ENCODE measurements around the gene TUBA8. TPM values are rescaled to one million over a fixed set of nuclear protein-coding genes. Genes with fewer than 3 reads are reported as not detected.

Gene TUBA8
- total RNA-seq, 1 experiment from 2014 or later = 0.72 TPM

DNA sequence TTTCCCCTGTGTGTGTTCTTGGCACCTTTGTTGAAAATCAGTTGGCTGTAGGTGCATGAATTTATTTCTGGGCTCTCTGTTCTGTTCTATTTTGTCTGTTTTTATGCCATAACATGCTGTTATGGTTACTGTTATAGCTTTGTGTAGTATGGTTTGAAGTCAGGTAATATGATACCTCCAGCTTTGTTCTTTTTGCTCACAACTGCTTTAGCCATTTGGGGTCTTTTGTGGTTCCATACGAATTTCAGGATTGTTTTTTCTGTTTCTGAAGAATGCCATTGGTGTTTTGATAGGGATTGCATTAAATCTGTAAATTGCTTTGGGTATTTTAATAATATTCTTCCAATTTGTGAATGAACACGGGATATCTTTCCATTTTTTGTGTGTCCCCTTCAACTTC lies 28.1 kb upstream of the TUBA8 start (continued):
- TF ChIP-seq PREB (CRISPR knock-in tag; IDR thresholded peaks at IDR 0.05; ENCODE audit: borderline replicate concordance) (no peak), CBFB (CRISPR knock-in tag; IDR thresholded peaks at IDR 0.05; ENCODE audit: low read depth) (no peak), NFE2L1 (CRISPR knock-in tag; IDR thresholded peaks at IDR 0.05) (no peak), TP53 (CRISPR knock-in tag; IDR thresholded peaks at IDR 0.05) (no peak), ZNF263 (CRISPR knock-in tag; IDR thresholded peaks at IDR 0.05; ENCODE audit: low read depth) (no peak), SMAD3 (CRISPR knock-in tag; IDR thresholded peaks at IDR 0.05; ENCODE audit: borderline replicate concordance) (no peak)
- TF ChIP-seq, protein P1, sequence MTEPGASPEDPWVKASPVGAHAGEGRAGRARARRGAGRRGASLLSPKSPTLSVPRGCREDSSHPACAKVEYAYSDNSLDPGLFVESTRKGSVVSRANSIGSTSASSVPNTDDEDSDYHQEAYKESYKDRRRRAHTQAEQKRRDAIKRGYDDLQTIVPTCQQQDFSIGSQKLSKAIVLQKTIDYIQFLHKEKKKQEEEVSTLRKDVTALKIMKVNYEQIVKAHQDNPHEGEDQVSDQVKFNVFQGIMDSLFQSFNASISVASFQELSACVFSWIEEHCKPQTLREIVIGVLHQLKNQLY (CRISPR knock-in tag; IDR thresholded peaks at IDR 0.05) = no peak
- TF ChIP-seq, protein P2, sequence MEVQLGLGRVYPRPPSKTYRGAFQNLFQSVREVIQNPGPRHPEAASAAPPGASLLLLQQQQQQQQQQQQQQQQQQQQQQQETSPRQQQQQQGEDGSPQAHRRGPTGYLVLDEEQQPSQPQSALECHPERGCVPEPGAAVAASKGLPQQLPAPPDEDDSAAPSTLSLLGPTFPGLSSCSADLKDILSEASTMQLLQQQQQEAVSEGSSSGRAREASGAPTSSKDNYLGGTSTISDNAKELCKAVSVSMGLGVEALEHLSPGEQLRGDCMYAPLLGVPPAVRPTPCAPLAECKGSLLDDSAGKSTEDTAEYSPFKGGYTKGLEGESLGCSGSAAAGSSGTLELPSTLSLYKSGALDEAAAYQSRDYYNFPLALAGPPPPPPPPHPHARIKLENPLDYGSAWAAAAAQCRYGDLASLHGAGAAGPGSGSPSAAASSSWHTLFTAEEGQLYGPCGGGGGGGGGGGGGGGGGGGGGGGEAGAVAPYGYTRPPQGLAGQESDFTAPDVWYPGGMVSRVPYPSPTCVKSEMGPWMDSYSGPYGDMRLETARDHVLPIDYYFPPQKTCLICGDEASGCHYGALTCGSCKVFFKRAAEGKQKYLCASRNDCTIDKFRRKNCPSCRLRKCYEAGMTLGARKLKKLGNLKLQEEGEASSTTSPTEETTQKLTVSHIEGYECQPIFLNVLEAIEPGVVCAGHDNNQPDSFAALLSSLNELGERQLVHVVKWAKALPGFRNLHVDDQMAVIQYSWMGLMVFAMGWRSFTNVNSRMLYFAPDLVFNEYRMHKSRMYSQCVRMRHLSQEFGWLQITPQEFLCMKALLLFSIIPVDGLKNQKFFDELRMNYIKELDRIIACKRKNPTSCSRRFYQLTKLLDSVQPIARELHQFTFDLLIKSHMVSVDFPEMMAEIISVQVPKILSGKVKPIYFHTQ (CRISPR knock-in tag; IDR thresholded peaks at IDR 0.05) = no peak

- Mint-ChIP-seq H3K27ac (no peak overlapping the region), H3K4me3 (no peak overlapping the region), H3K36me3 (peaks cover 62% of the 10 kb centered on the region), H3K9me3 (peaks cover 4% of the 10 kb centered on the region; the same call in 1 of the 2 replicates), H3K27me3 (ENCODE audit: low read depth) (no peaks in the 10 kb centered on the region), H3K4me1 (peaks cover 8% of the 10 kb centered on the region)
- CTCF ChIA-PET = no interaction called here
- TF ChIP-seq, protein P1 (CRISPR knock-in tag; IDR thresholded peaks at IDR 0.05) = no peak
- TF ChIP-seq RELA (CRISPR knock-in tag; IDR thresholded peaks at IDR 0.05; ENCODE audit: borderline replicate concordance) (no peak), FOXJ3 (CRISPR knock-in tag; IDR thresholded peaks at IDR 0.05; ENCODE audit: borderline replicate concordance) (no peak), ZNF416 (CRISPR knock-in tag; IDR thresholded peaks at IDR 0.05) (no peak), ZBTB43 (CRISPR knock-in tag; IDR thresholded peaks at IDR 0.05) (no peak), GABPB1 (CRISPR knock-in tag; IDR thresholded peaks at IDR 0.05) (no peak), SMAD4 (CRISPR knock-in tag; IDR thresholded peaks at IDR 0.05) (no peak)
- DNase-seq (ENCODE audit: low spot score) (no peak), ATAC-seq (no peak)
- POLR2A ChIA-PET = no interaction called here
Measured at GRCh38 chr22:18083406-18083805, 27.2 kb upstream of the TUBA8 start.

GRCh38 chr22:18085188-18085587 lies 25.4 kb upstream of the TUBA8 start:
- CTCF ChIA-PET = no interaction called here
- Mint-ChIP-seq H3K4me1 (no peaks in the 10 kb centered on the region), H3K27ac (no peak overlapping the region), H3K4me3 (no peak overlapping the region), H3K27me3 (ENCODE audit: low read depth) (no peaks in the 10 kb centered on the region), H3K9me3 (peaks cover 4% of the 10 kb centered on the region; the same call in 1 of the 2 replicates), H3K36me3 (peaks cover 64% of the 10 kb centered on the region)
- ATAC-seq (no peak), DNase-seq (ENCODE audit: low spot score) (no peak)
- POLR2A ChIA-PET = no interaction called here
- TF ChIP-seq, protein P3, sequence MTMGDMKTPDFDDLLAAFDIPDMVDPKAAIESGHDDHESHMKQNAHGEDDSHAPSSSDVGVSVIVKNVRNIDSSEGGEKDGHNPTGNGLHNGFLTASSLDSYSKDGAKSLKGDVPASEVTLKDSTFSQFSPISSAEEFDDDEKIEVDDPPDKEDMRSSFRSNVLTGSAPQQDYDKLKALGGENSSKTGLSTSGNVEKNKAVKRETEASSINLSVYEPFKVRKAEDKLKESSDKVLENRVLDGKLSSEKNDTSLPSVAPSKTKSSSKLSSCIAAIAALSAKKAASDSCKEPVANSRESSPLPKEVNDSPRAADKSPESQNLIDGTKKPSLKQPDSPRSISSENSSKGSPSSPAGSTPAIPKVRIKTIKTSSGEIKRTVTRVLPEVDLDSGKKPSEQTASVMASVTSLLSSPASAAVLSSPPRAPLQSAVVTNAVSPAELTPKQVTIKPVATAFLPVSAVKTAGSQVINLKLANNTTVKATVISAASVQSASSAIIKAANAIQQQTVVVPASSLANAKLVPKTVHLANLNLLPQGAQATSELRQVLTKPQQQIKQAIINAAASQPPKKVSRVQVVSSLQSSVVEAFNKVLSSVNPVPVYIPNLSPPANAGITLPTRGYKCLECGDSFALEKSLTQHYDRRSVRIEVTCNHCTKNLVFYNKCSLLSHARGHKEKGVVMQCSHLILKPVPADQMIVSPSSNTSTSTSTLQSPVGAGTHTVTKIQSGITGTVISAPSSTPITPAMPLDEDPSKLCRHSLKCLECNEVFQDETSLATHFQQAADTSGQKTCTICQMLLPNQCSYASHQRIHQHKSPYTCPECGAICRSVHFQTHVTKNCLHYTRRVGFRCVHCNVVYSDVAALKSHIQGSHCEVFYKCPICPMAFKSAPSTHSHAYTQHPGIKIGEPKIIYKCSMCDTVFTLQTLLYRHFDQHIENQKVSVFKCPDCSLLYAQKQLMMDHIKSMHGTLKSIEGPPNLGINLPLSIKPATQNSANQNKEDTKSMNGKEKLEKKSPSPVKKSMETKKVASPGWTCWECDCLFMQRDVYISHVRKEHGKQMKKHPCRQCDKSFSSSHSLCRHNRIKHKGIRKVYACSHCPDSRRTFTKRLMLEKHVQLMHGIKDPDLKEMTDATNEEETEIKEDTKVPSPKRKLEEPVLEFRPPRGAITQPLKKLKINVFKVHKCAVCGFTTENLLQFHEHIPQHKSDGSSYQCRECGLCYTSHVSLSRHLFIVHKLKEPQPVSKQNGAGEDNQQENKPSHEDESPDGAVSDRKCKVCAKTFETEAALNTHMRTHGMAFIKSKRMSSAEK (CRISPR knock-in tag; IDR thresholded peaks at IDR 0.05; ENCODE audit: borderline replicate concordance) = no peak
- TF ChIP-seq, protein P4, sequence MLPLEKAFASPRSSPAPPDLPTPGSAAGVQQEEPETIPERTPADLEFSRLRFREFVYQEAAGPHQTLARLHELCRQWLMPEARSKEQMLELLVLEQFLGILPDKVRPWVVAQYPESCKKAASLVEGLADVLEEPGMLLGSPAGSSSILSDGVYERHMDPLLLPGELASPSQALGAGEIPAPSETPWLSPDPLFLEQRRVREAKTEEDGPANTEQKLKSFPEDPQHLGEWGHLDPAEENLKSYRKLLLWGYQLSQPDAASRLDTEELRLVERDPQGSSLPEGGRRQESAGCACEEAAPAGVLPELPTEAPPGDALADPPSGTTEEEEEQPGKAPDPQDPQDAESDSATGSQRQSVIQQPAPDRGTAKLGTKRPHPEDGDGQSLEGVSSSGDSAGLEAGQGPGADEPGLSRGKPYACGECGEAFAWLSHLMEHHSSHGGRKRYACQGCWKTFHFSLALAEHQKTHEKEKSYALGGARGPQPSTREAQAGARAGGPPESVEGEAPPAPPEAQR (CRISPR knock-in tag; IDR thresholded peaks at IDR 0.05) = no peak
- TF ChIP-seq, protein P5, sequence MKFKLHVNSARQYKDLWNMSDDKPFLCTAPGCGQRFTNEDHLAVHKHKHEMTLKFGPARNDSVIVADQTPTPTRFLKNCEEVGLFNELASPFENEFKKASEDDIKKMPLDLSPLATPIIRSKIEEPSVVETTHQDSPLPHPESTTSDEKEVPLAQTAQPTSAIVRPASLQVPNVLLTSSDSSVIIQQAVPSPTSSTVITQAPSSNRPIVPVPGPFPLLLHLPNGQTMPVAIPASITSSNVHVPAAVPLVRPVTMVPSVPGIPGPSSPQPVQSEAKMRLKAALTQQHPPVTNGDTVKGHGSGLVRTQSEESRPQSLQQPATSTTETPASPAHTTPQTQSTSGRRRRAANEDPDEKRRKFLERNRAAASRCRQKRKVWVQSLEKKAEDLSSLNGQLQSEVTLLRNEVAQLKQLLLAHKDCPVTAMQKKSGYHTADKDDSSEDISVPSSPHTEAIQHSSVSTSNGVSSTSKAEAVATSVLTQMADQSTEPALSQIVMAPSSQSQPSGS (CRISPR knock-in tag; IDR thresholded peaks at IDR 0.05; ENCODE audit: borderline replicate concordance, low read depth) = no peak
- no peak for TF ChIP-seq ELF4 (CRISPR knock-in tag; IDR thresholded peaks at IDR 0.05; ENCODE audit: low read depth)
- TF ChIP-seq GTF2I (CRISPR knock-in tag; conservative IDR thresholded peaks at IDR 0.05) = no peak
